Kidney epithelial cell (primary cell): ENCODE measurements around the gene BIK. TPM values are rescaled to one million over a fixed set of nuclear protein-coding genes. Genes with fewer than 3 reads are reported as not detected.
A peak's percentile ranks its signal among the peaks of the same experiment; 100 is the strongest.

Experiments
- DNase-seq: peaks from one replicate; pipeline ENCODE4 v3.0.0-alpha.2; 2010; ENCODE audit warnings: low read depth
- H3K27me3 ChIP-seq: 2 replicates; pipeline ENCODE4 v1.6.0; 2011; ENCODE audit warnings: low read length; ENCODE audit not compliant: control insufficient read depth, insufficient read depth
- H3K36me3 ChIP-seq: 2 replicates; pipeline ENCODE4 v1.5.1; 2011; ENCODE audit warnings: low read length; ENCODE audit not compliant: control insufficient read depth, insufficient read depth
- H3K4me3 ChIP-seq: 2 replicates; pipeline ENCODE4 v1.5.1; 2011; ENCODE audit warnings: low read depth, mild to moderate bottlenecking, control low read depth, low read length
- total RNA-seq: library from RNA; depleted of rRNA; stranded (reverse); fragments of >200 nt; gene quantifications from 2 replicates; pipeline ENCODE4 v1.2.3, GENCODE V29; 2015
- TF ChIP-seq, protein P1 (sequence below): IDR thresholded peaks from 2 replicates; pipeline ENCODE4 v1.5.1; 2011; ENCODE audit warnings: mild to moderate bottlenecking, moderate library complexity, low read length, control low read depth, inconsistent platforms; ENCODE audit not compliant: insufficient read depth, poor library complexity, severe bottlenecking

Gene BIK
- total RNA-seq, 1 donor from 2014 or later, result 31.3 TPM

DNA sequence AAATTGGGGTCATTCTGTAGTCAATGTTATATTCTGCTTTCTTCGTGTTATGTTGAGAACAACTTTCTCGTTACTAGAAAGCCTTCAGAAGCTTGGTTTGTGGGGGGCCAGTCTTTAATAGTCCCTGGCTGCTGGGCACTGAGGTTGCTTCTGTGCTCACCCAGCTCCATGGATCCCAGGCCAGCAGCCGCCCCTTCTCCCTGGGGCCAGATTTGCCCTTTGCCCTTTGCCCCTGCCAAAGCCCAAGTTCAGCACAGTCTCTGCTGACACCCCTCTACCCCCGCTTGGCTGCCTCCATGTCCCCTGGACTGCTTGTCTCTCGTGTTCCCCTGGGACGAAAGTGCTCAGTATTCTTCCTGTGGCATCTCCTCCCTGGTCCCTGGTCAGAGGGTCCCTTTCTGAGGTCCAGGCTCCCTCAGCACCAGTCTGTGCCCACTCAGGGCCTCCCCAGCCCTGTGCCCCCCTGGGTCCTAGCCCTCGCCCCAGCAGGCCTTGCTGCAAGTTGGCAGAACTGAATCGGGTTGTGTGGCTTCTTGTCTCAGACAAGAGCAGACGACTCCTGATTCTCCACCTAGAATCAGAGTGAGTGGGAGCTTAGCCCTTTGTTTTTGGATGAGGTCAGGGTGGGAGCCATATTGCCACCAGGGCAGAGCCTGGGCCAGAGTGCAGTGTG lies 47.5 kb downstream of the BIK start:
- TF ChIP-seq, protein P1, sequence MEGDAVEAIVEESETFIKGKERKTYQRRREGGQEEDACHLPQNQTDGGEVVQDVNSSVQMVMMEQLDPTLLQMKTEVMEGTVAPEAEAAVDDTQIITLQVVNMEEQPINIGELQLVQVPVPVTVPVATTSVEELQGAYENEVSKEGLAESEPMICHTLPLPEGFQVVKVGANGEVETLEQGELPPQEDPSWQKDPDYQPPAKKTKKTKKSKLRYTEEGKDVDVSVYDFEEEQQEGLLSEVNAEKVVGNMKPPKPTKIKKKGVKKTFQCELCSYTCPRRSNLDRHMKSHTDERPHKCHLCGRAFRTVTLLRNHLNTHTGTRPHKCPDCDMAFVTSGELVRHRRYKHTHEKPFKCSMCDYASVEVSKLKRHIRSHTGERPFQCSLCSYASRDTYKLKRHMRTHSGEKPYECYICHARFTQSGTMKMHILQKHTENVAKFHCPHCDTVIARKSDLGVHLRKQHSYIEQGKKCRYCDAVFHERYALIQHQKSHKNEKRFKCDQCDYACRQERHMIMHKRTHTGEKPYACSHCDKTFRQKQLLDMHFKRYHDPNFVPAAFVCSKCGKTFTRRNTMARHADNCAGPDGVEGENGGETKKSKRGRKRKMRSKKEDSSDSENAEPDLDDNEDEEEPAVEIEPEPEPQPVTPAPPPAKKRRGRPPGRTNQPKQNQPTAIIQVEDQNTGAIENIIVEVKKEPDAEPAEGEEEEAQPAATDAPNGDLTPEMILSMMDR, result no peak
- Histone ChIP-seq H3K4me3 (no peak overlapping the region), H3K36me3 (no peaks in the 10 kb centered on the region), H3K27me3 (no peaks in the 10 kb centered on the region)
- no peak for DNase-seq

DNA sequence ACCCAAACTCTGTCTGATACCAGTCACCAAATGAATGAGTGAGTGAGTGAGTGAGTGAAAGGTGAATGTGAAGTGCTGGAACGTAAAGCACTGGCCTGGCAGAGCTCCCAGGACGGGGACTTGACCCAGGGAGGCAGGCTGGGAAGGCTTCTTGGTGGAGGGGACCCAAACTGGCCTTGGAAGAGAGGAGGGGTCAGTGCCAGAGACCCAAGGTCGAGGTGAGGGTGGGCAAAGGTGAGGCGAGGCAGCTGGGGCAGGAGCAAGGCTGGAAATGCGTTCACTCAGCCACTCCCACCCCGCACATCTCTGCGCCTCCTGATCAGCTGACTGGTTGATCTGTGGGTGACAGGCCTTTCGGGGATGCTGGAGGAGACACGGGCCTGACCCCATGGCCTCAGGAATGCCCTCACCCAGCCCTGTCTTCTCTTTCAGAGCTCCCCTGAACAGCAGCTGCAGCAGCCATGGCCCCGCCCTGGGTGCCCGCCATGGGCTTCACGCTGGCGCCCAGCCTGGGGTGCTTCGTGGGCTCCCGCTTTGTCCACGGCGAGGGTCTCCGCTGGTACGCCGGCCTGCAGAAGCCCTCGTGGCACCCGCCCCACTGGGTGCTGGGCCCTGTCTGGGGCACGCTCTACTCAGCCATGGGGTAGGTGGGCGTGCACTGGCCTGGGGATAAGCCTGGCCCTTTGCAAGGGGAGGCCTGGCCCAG lies 48.4 kb downstream of the BIK start:
- H3K36me3 ChIP-seq, result no peaks in the 10 kb centered on the region
- H3K4me3 ChIP-seq, result no peak overlapping the region
- no peak for DNase-seq
- no peaks in the 10 kb centered on the region for H3K27me3 ChIP-seq
- TF ChIP-seq, protein P1, result no peak

DNA sequence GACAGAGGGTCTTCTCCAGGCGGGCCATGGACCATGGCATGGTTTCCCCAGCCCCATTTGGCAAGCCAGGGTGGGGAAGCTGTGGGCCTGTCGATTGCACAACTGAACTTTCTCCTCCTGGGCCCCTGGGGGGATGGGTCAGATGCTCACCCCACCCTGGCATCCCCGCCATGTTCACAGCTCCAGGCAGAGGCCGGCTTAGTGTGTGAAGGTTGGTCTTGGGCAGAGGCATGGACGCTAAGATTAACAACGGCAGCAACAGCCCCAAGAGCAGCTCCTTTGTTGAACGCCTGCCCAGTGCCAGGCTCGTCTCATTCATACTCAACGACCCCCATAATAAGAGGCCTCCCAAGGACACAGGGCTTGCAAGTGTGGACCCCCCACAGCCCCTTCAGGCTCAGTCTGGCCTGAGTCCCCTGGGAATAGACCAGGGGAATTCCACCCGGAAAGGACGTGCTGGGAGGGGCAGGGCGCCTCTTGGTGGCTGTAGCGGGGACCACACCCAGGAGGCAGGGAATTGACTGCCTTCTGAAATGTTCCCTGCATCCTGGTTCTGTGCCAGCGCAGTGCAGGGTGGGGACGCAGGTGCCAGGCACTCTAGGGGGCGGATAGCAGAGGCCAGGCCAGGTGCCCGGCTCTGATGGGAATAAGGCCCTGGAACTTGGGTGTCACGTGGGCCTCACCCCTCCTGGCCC lies 49.1 kb downstream of the BIK start:
- Histone ChIP-seq H3K4me3 (no peak overlapping the region), H3K27me3 (no peaks in the 10 kb centered on the region), H3K36me3 (no peaks in the 10 kb centered on the region)
- TF ChIP-seq, protein P1, result peak; percentile 24
- no peak for DNase-seq

DNA sequence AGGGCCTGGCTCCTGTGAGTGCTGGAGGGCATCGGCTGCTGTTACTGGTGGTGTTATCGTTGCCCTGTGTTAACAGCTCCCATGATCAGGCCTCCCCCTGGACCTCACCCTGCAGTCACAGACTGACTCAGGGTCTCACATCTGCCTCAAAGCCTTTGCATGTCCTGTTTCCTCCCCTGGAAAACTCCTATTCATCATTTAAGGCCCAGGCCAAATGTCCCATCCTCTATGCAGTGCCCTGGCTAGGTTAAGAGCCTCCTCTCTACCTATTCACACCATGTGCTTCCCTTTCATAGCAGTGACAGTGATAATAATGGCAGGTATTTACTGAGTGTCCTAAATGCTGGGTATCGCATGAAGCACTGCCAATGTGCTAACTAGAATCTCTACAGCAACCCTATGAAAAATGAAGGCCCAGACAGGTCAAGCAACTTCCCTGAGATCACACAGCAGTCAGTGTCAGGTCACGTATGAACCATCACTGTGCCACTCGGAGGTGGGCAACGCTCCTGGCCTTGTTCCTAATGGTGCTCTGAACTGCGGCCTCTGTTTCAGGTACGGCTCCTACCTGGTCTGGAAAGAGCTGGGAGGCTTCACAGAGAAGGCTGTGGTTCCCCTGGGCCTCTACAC lies 50.1 kb downstream of the BIK start:
- no peak for DNase-seq
- Histone ChIP-seq H3K4me3 (no peak overlapping the region), H3K27me3 (no peaks in the 10 kb centered on the region), H3K36me3 (no peaks in the 10 kb centered on the region)
- TF ChIP-seq, protein P1, result no peak

DNA sequence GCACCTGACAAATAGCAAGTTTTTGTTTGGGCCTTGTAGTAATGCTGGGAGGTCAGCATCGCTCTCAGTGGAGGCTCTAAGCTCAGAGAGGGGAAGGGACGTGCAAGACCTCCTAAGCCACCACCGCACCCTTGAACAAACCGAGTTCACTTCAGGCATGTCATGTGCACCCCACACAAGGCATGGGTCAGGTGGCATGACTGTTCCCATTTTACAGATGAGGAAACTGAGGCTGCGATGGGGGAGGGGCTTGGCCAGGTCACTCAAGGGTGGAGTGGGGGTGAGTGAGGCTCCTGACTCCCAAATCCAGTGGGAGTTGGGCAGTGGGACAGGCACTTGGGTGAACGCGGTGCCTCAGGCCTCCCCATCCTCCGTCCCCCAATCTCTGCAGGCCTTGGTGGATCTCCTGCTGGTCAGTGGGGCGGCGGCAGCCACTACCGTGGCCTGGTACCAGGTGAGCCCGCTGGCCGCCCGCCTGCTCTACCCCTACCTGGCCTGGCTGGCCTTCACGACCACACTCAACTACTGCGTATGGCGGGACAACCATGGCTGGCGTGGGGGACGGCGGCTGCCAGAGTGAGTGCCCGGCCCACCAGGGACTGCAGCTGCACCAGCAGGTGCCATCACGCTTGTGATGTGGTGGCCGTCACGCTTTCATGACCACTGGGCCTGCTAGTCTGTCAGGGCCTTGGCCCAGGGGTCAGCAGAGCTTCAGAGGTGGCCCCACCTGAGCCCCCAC lies 52.0 kb downstream of the BIK start:
- no peak for DNase-seq
- Histone ChIP-seq H3K4me3 (no peak overlapping the region), H3K27me3 (no peaks in the 10 kb centered on the region), H3K36me3 (no peaks in the 10 kb centered on the region)
- TF ChIP-seq, protein P1, result no peak
